Neural cell (in vitro differentiated cells): Measurements from ENCODE around the gene B3GALT6. TPM values are rescaled to one million over a fixed set of nuclear protein-coding genes. Genes with fewer than 3 reads are reported as not detected.

Experiments
- H2AFZ ChIP-seq: fragments of 200-600, 300-800 bp; sonication (generic), shearing (Covaris generic); 2 replicates; pipeline ENCODE4 v1.6.0; 2014; ENCODE audit warnings: low read depth, mild to moderate bottlenecking, antibody characterized with exemption, low read length, moderate library complexity
- H3F3A ChIP-seq: fragments of 200-600 bp; shearing (Covaris generic); 2 replicates; pipeline ENCODE4 v1.6.1; 2016; ENCODE audit warnings: mild to moderate bottlenecking, moderate library complexity, mixed read lengths, antibody characterized with exemption, low read length; ENCODE audit not compliant: insufficient read depth, poor library complexity, severe bottlenecking
- H3K27ac ChIP-seq: fragments of 200-600, 300-800 bp; sonication (generic), shearing (Covaris generic); 2 replicates; pipeline ENCODE4 v1.5.1; 2014; ENCODE audit warnings: mild to moderate bottlenecking, low read length, moderate library complexity
- H3K27me3 ChIP-seq: fragments of 300-800, 200-600 bp; sonication (generic), shearing (Covaris generic); 2 replicates; pipeline ENCODE4 v1.6.0; 2014; ENCODE audit warnings: mild to moderate bottlenecking, low read depth, low read length, moderate library complexity; ENCODE audit not compliant: insufficient read depth
- H3K36me3 ChIP-seq: fragments of 300-800, 200-600 bp; sonication (generic), shearing (Covaris generic); 2 replicates; pipeline ENCODE4 v1.5.1; 2014; ENCODE audit warnings: mild to moderate bottlenecking, antibody characterized with exemption, low read length, moderate library complexity; ENCODE audit not compliant: insufficient read depth
- H3K4me2 ChIP-seq: fragments of 300-800, 200-600 bp; sonication (generic), shearing (Covaris generic); 2 replicates; pipeline ENCODE4 v1.6.0; 2014; ENCODE audit warnings: mild to moderate bottlenecking, low read length
- H3K4me3 ChIP-seq: fragments of 300-800, 200-600 bp; sonication (generic), shearing (Covaris generic); 2 replicates; pipeline ENCODE4 v1.5.1; 2014; ENCODE audit warnings: mild to moderate bottlenecking, low read length, moderate library complexity
- H3K79me2 ChIP-seq: fragments of 200-600 bp; shearing (Covaris generic); replicated peaks from 2 replicates; pipeline ENCODE4 v1.6.0; 2014; ENCODE audit warnings: mild to moderate bottlenecking, low read length, moderate library complexity; ENCODE audit not compliant: insufficient read depth
- H3K9ac ChIP-seq: fragments of 300-800, 200-600 bp; sonication (generic), shearing (Covaris generic); 2 replicates; pipeline ENCODE4 v1.6.1; 2016; ENCODE audit warnings: mild to moderate bottlenecking, low read length, mixed read lengths
- H3K9me2 ChIP-seq: fragments of 200-600 bp; shearing (Covaris generic); 2 replicates; pipeline ENCODE4 v1.6.1; 2016; ENCODE audit warnings: mild to moderate bottlenecking, low read length, mixed read lengths; ENCODE audit not compliant: insufficient read depth
- H3K9me3 ChIP-seq: fragments of 200-600, 300-800 bp; sonication (generic), shearing (Covaris generic); 2 replicates; pipeline ENCODE4 v1.6.1; 2016; ENCODE audit warnings: mild to moderate bottlenecking, mixed run types, low read length, moderate library complexity, mixed read lengths
- H4K20me1 ChIP-seq: fragments of 200-600 bp; shearing (Covaris generic); 2 replicates; pipeline ENCODE4 v1.6.1; 2016; ENCODE audit warnings: mild to moderate bottlenecking, mixed run types; ENCODE audit not compliant: insufficient read depth
- EP300 ChIP-seq: fragments of 450-650 bp; conservative IDR thresholded peaks from 2 replicates; pipeline ENCODE4 v1.6.1; 2014; ENCODE audit warnings: antibody characterized with exemption, mild to moderate bottlenecking, moderate library complexity; ENCODE audit not compliant: poor library complexity, severe bottlenecking
- EZH2 ChIP-seq: fragments of 200-600, 300-800 bp; shearing (Covaris generic), sonication (generic); IDR thresholded peaks from 2 replicates; pipeline ENCODE4 v1.6.1; 2014; ENCODE audit warnings: antibody characterized with exemption, low read length, borderline replicate concordance, mild to moderate bottlenecking; ENCODE audit not compliant: insufficient read depth, poor library complexity, severe bottlenecking
- POLR2AphosphoS5 ChIP-seq: IDR thresholded peaks from 2 replicates; pipeline ENCODE4 v1.6.1; 2012
- RAD21 ChIP-seq: fragments of 450-650 bp; conservative IDR thresholded peaks from 2 replicates; pipeline ENCODE4 v1.6.1; 2014; ENCODE audit warnings: antibody characterized with exemption, mild to moderate bottlenecking, moderate library complexity
- SMC3 ChIP-seq: fragments of 450-650 bp; conservative IDR thresholded peaks from 2 replicates; pipeline ENCODE4 v1.6.1; 2014; ENCODE audit warnings: antibody characterized with exemption, mild to moderate bottlenecking, moderate library complexity; ENCODE audit not compliant: poor library complexity
- TAF1 ChIP-seq: IDR thresholded peaks from 2 replicates; pipeline ENCODE4 v1.6.1; 2012; ENCODE audit warnings: low read depth
- polyA plus RNA-seq: library from polyadenylated mRNA; depleted of rRNA; stranded (reverse); fragments of >200 nt; gene quantifications from 2 replicates; pipeline ENCODE4 v1.2.3, GENCODE V29; 2014
- TF ChIP-seq, protein P1 (sequence below): IDR thresholded peaks from 2 replicates; pipeline ENCODE4 v1.6.1; 2012; ENCODE audit warnings: borderline replicate concordance
- TF ChIP-seq, protein P2 (sequence below): fragments of 450-650 bp; IDR thresholded peaks from 2 replicates; pipeline ENCODE4 v1.5.1; 2014; ENCODE audit warnings: antibody characterized with exemption, mild to moderate bottlenecking, moderate library complexity; ENCODE audit not compliant: poor library complexity, severe bottlenecking

B3GALT6 gene
- polyA plus RNA-seq, 1 donor from 2014 or later: 46.5 TPM

DNA sequence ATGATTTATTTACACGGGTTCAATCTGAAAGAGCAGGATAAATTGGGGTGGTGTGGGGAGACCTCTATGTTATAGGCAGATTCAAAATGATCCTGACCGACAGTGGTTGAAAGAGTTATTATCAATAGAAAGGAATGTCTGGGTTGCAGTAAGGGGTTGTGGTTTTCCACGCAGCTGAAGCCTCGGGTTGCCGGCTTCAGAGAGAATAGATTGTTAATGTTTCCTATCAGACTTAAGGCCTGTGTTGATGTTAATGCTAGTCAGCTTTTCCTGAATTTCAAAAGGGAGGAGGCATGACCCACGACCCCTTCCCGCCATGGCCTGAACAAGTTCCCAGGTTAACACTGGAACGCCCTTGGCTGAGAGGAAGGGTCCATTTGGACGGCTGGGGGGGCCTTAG, 43.8 kb downstream of the B3GALT6 start:
- no peaks in the 10 kb centered on the region for H3K27me3 ChIP-seq
- H2AFZ ChIP-seq: no peak overlapping the region
- H3K79me2 ChIP-seq: peaks cover 25% of the 10 kb centered on the region
- no peaks in the 10 kb centered on the region for H3K9me2 ChIP-seq
- no peak overlapping the region for H3K4me3 ChIP-seq
- H3K4me2 ChIP-seq: no peak overlapping the region
- H4K20me1 ChIP-seq: no peaks in the 10 kb centered on the region
- H3K9me3 ChIP-seq: no peaks in the 10 kb centered on the region
- no peak overlapping the region for H3K27ac ChIP-seq
- H3K36me3 ChIP-seq: no peaks in the 10 kb centered on the region
- H3F3A ChIP-seq: no peaks in the 10 kb centered on the region
- TF ChIP-seq, protein P1, sequence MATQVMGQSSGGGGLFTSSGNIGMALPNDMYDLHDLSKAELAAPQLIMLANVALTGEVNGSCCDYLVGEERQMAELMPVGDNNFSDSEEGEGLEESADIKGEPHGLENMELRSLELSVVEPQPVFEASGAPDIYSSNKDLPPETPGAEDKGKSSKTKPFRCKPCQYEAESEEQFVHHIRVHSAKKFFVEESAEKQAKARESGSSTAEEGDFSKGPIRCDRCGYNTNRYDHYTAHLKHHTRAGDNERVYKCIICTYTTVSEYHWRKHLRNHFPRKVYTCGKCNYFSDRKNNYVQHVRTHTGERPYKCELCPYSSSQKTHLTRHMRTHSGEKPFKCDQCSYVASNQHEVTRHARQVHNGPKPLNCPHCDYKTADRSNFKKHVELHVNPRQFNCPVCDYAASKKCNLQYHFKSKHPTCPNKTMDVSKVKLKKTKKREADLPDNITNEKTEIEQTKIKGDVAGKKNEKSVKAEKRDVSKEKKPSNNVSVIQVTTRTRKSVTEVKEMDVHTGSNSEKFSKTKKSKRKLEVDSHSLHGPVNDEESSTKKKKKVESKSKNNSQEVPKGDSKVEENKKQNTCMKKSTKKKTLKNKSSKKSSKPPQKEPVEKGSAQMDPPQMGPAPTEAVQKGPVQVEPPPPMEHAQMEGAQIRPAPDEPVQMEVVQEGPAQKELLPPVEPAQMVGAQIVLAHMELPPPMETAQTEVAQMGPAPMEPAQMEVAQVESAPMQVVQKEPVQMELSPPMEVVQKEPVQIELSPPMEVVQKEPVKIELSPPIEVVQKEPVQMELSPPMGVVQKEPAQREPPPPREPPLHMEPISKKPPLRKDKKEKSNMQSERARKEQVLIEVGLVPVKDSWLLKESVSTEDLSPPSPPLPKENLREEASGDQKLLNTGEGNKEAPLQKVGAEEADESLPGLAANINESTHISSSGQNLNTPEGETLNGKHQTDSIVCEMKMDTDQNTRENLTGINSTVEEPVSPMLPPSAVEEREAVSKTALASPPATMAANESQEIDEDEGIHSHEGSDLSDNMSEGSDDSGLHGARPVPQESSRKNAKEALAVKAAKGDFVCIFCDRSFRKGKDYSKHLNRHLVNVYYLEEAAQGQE: no peak
- TF ChIP-seq, protein P2, sequence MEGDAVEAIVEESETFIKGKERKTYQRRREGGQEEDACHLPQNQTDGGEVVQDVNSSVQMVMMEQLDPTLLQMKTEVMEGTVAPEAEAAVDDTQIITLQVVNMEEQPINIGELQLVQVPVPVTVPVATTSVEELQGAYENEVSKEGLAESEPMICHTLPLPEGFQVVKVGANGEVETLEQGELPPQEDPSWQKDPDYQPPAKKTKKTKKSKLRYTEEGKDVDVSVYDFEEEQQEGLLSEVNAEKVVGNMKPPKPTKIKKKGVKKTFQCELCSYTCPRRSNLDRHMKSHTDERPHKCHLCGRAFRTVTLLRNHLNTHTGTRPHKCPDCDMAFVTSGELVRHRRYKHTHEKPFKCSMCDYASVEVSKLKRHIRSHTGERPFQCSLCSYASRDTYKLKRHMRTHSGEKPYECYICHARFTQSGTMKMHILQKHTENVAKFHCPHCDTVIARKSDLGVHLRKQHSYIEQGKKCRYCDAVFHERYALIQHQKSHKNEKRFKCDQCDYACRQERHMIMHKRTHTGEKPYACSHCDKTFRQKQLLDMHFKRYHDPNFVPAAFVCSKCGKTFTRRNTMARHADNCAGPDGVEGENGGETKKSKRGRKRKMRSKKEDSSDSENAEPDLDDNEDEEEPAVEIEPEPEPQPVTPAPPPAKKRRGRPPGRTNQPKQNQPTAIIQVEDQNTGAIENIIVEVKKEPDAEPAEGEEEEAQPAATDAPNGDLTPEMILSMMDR: no peak
- no peak for TF ChIP-seq EZH2
- H3K9ac ChIP-seq: no peak overlapping the region

DNA sequence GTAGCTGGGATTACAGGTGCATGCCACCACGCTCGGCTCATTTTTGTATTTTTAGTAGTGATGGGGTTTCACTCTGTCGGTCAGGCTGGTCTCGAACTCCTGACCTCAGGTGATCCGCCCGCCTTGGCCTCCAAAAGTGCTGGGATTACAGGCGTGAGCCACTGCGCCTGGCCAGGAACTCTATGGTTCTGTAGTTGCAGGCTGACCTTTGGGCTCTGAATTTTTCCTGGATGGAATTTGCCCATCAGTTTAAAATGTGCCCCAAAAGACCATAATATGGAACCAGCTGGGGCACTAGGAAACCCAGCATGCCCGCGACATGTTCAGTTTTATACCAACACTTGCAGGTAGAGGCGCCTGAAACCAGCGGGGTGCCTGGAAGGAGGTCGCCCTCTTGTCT, 46.6 kb downstream of the B3GALT6 start:
- H3K27ac ChIP-seq: no peak overlapping the region
- H3K79me2 ChIP-seq: no peaks in the 10 kb centered on the region
- no peaks in the 10 kb centered on the region for H3K9me2 ChIP-seq
- H3K9ac ChIP-seq: no peak overlapping the region
- no peaks in the 10 kb centered on the region for H3K36me3 ChIP-seq
- no peak overlapping the region for H3K4me2 ChIP-seq
- no peaks in the 10 kb centered on the region for H3F3A ChIP-seq
- no peaks in the 10 kb centered on the region for H4K20me1 ChIP-seq
- no peaks in the 10 kb centered on the region for H3K27me3 ChIP-seq
- TF ChIP-seq TAF1 (no peak), EZH2 (no peak), EP300 (no peak), SMC3 (no peak), POLR2AphosphoS5 (no peak)
- H2AFZ ChIP-seq: no peak overlapping the region
- no peaks in the 10 kb centered on the region for H3K9me3 ChIP-seq
- H3K4me3 ChIP-seq: no peak overlapping the region

DNA sequence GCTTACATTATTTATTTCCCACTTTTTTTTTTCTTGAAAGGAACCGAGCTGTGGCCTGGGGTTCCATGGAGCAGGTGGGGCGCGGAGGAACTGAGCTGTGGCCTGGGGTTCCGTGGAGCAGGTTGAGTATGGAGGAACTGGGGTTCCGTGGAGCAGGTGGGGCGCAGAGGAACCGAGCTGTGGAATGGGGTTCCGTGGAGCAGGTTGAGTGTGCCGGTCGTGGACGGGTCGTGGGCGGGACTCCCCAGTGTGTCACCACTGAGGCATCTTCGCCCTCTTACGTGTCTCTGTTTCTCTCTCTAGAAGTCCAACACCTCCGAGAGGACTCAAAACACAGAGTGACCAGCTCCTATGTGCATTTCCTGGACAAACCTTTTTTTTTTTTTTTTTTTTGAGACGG, 47.0 kb downstream of the B3GALT6 start:
- TF ChIP-seq POLR2AphosphoS5: no peak
- TF ChIP-seq EZH2: no peak
- TF ChIP-seq TAF1: no peak
- TF ChIP-seq RAD21: no peak
- TF ChIP-seq, protein P1: no peak
- H3K9ac ChIP-seq: no peak overlapping the region
- no peaks in the 10 kb centered on the region for H3K9me3 ChIP-seq
- no peaks in the 10 kb centered on the region for H4K20me1 ChIP-seq
- H2AFZ ChIP-seq: no peak overlapping the region
- H3K9me2 ChIP-seq: no peaks in the 10 kb centered on the region
- H3K27ac ChIP-seq: no peak overlapping the region
- H3K4me3 ChIP-seq: no peak overlapping the region
- no peak overlapping the region for H3K4me2 ChIP-seq
- no peaks in the 10 kb centered on the region for H3K36me3 ChIP-seq
- no peaks in the 10 kb centered on the region for H3K27me3 ChIP-seq
- no peaks in the 10 kb centered on the region for H3F3A ChIP-seq
- H3K79me2 ChIP-seq: no peaks in the 10 kb centered on the region
